ENCODE results near the gene SLX9.

GRCh38 chr21:44947930-44948331, 8.1 kb downstream of the SLX9 start:
- TF ChIP-seq EZH2phosphoT487 (IDR thresholded peaks at IDR 0.05; ENCODE audit: insufficient read depth, low read depth) (no peak), EZH2 (IDR thresholded peaks at IDR 0.05; ENCODE audit: insufficient read depth, poor library complexity, severe bottlenecking) (no peak)

All from GM23248 (cell line).